Stimulated activated CD4-positive, alpha-beta T cell treated with anti-CD3 and anti-CD28 coated beads, Interleukin-1b, Interleukin-23, amount 100 ng/mL, for 4 hours (primary cell): ENCODE measurements around the gene LIMS4.
"Not testable (repeated sequence)": the region's sequence is repeated elsewhere in the genome, so short reads cannot be mapped to it uniquely, and the experiment has no call there.

ENCODE experiments used
- DNase-seq, 2 donors: peaks; one replicate each; pipeline ENCODE4 v3.0.0-alpha.2; 2020; ENCODE audit warnings: low read depth in 2 of 2

The LIMS4 gene

GRCh38 chr2:110472171-110473058 lies at the start of gene LIMS4:
TSS of gene LIMS4 (minus strand) at chr2:110472816. CDS start at chr2:110472778, 38 bp downstream.
- DNase-seq = not testable (repeated sequence)

- not testable (repeated sequence) for DNase-seq
These were observed 27.2 kb upstream of the LIMS4 start for GRCh38 chr2:110499755-110500377.

- DNase-seq = not testable (repeated sequence)
These were observed 23.4 kb upstream of the LIMS4 start for GRCh38 chr2:110496027-110496426.

GRCh38 chr2:110494488-110494887 lies 21.9 kb upstream of the LIMS4 start:
- not testable (repeated sequence) for DNase-seq

GRCh38 chr2:110488991-110489390 lies 16.4 kb upstream of the LIMS4 start:
- not testable (repeated sequence) for DNase-seq

GRCh38 chr2:110482697-110483096 lies 10.1 kb upstream of the LIMS4 start:
- DNase-seq = not testable (repeated sequence)

- not testable (repeated sequence) for DNase-seq
These were observed 8.6 kb upstream of the LIMS4 start for GRCh38 chr2:110481200-110481599.

GRCh38 chr2:110480084-110480483 lies 7.5 kb upstream of the LIMS4 start:
- not testable (repeated sequence) for DNase-seq

GRCh38 chr2:110477370-110477769 lies 4.8 kb upstream of the LIMS4 start:
- DNase-seq = not testable (repeated sequence)

- not testable (repeated sequence) for DNase-seq
These were observed 4.3 kb upstream of the LIMS4 start for GRCh38 chr2:110476952-110477351.

- DNase-seq = not testable (repeated sequence)
These were observed 3.2 kb upstream of the LIMS4 start for GRCh38 chr2:110475627-110476359.

- DNase-seq = not testable (repeated sequence)
These were observed 2.3 kb upstream of the LIMS4 start for GRCh38 chr2:110474898-110475297.

- DNase-seq = not testable (repeated sequence)
These were observed 393 bp upstream of the LIMS4 start for GRCh38 chr2:110473059-110473358.

- not testable (repeated sequence) for DNase-seq
These were observed 3.7 kb downstream of the LIMS4 start for GRCh38 chr2:110468921-110469320.

GRCh38 chr2:110465312-110465711 lies 7.3 kb downstream of the LIMS4 start:
- not testable (repeated sequence) for DNase-seq

GRCh38 chr2:110462458-110462857 lies 10.2 kb downstream of the LIMS4 start:
- DNase-seq = not testable (repeated sequence)

- not testable (repeated sequence) for DNase-seq
These were observed 12.3 kb downstream of the LIMS4 start for GRCh38 chr2:110460318-110460717.

- not testable (repeated sequence) for DNase-seq
These were observed 15.4 kb downstream of the LIMS4 start for GRCh38 chr2:110457214-110457590.

- DNase-seq = not testable (repeated sequence)
These were observed 16.1 kb downstream of the LIMS4 start for GRCh38 chr2:110456291-110457213.

- DNase-seq = not testable (repeated sequence)
These were observed 17.4 kb downstream of the LIMS4 start for GRCh38 chr2:110455080-110455670.

- not testable (repeated sequence) for DNase-seq
These were observed 21.7 kb downstream of the LIMS4 start for GRCh38 chr2:110450951-110451350.
